HT-29 (cell line): ENCODE results near the gene PGRMC2. TPM values are rescaled to one million over a fixed set of nuclear protein-coding genes. Genes with fewer than 3 reads are reported as not detected.
"Not testable (repeated sequence)": the region's sequence is repeated elsewhere in the genome, so short reads cannot be mapped to it uniquely, and the experiment has no call there.

ENCODE experiments used
- DNase-seq: peaks from one replicate; pipeline ENCODE4 v3.0.0-alpha.2; 2015; ENCODE audit warnings: low spot score
- total RNA-seq: library from RNA; depleted of rRNA; stranded (reverse); fragments of >200 nt; shearing (Covaris generic); gene quantifications from 2 replicates; pipeline ENCODE4 v1.2.3, GENCODE V29; 2014

Gene PGRMC2
- total RNA-seq, 1 experiment from 2014 or later, result 9.6 TPM

DNA sequence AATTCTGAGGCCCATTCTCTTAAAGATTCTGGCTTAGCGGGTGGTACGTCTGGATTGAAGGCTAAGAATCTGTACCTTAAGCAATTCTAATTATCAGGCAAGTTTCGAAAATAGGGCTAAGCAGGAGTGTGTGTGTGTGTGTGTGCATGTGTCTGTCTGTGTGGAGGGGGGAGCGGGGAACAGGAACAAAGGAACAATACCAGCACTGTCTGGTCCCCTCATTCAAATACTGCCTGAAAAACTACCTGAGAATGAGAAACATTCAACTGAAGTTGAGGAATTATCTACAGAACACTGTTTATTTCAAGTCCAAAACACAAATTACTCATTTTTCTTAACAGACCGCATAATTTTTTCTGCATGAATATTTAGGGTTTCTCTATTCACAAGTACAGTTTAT, 18.6 kb downstream of the PGRMC2 start:
- DNase-seq, result no peak

DNA sequence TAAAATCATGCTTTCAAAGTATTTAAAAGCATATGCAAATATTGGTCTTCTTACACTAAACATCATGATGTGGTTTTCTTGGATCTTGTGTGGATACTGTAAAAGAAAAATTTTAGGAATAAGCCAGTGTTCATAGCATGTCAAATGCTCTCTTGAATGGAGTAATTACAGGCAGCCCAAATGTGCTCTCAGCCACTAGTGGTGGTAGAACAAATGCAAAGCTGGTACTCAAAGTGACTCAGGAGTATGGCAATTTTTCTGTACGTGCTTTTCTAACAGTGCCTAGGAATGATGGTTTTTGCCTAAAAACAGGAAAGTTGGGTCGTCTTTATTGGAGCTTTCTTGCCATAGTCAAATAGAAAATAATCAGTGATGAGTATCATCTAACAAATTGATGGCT, 19.9 kb downstream of the PGRMC2 start:
- no peak for DNase-seq

DNA sequence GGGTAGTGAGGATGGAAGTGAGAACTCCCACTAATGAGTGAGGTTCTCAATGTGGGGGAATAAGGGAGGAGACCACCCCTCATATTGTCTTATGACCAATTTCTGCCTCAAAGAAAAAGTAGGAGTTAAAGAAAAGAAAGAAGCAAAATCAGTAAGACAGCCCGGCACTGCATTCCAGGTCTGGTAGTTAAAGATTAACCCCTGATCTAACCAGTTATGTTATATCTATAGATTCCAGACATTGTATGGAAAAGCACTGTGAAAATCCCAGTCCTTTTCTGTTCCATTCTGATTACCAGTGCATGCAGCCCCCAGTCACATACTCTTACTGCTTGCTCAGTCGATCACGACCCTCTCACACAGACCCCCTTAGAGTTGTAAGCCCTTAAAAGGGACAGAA, 20.4 kb downstream of the PGRMC2 start:
- peak; percentile 57 for DNase-seq

DNA sequence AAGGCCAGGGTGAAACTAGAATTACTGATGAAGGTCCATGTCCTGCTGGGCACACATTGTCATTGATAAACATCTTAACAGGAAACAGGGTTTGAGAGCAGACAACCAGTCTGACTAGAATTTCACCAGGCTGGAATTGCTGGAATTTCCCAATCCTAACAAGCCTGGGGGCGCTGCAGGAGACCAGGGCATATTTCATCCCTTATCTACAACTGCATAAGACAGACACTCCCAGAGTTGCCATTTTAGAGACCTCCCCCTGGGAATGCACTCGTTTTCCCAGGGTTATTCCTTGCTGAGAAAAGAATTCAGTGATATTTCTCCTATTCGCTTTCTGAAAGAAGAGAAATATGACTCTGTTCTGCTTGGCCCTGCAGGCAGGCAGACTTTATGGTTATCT, 22.1 kb downstream of the PGRMC2 start:
- not testable (repeated sequence) for DNase-seq

DNA sequence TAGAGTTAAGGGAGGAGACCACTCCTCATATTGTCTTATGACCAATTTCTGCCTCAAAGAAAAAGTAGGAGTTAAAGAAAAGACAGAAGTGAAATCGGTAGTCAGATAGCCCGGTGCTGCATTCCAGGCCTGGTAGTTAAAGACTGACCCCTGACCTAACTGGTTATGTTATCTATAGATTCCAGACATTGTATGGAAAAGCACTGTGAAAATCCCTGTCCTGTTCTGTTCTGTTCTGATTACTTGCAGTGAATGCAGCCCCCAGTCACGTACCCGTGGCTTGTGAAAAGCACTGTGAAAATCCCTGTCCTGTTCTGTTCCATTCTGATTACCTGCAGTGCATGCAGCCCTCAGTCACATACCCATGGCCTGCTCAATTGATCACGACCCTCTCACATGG, 27.7 kb downstream of the PGRMC2 start:
- not testable (repeated sequence) for DNase-seq

DNA sequence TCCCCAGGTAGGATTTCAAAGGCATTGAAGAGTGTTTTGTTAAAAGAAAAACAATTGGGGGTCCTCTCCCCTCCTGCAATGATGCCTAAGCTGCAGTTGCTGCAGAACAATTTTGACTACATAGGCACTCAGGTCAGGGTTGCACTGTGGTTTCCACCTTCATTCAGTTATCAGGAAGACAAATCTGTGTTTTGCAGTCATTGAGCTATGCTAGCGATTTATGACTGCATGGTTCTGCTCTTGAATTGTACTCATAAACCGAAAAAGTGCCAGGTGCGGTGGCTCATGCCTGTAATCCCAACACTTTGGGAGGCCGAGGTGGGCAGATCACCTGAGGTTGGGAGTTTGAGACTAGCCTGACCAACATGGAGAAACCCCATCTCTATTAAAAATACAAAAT, 29.4 kb downstream of the PGRMC2 start:
- not testable (repeated sequence) for DNase-seq

DNA sequence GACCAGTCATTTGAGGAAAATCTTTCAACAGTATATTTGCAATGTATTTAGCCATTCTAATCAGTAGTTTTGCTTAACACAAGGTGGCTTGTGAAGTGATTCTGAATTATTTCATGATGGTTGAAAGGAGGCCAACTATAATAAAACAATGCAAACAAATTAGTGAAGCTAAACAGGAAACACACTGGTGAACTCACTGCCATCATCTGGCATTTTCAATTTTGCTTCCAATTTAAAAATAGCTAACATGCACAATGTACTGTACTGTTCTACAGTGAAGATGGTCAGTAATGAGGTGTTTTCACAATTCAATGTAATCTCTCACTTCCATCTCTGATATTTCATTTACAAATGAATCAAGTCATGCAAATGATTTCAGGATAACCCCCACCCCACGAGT, 31.1 kb downstream of the PGRMC2 start:
- DNase-seq, result no peak

DNA sequence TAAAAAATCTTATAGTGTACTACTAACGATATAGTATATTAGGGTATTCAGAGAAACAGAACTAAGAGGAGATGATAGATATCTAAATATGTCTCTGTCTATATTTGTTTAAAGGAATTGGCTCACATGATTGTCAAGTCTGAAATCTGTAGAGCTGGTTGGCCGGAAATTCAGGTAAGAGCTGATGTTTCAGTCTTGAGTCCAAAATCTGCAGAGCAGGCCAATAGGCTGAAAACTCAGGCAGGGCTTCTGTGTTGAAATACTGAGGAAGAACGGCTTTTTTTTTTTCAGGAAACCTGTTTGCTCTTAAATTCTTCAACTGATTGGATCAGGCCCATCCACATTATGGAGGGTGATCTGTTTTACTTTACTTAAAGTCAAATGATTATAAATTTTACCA, 31.7 kb downstream of the PGRMC2 start:
- no peak for DNase-seq

DNA sequence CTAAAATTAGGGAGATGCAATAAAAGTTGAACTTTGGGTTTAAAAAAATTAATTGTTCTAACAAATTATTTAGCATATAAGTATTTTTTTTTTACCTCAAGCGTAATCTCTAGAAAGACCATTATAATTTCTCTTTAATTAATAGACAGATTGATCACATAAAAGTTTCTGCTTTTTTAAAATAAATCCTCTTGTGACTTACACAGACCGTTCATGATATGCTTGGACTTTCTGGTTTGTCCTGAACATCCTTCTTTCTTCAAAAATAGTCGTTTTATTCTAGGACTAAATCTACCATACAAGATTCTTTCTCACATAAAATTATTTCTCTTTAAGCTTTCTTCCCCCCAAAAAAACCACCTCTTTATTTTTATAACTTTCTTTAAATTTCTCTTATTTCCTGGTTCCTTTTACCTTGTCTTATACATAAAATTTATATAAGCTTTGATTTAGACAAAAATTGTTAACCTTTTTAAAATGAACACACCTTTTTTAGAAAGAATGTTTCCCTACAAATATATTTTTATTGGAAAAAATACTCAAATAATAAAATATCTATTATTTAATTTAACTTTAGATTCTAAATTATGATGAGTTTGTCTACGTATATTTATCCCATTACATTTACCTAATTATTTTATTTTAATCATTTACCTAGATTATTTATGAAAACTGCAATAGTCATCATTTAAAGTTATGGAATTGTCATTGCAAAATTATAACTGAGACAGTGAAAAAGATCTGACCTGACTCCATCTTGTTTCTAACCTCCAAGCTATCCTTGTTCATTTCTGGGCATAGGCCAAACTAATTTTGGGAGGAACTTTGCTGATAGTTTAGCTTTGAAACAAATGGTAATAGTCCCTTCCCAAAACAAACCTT, 37.6 kb downstream of the PGRMC2 start:
- DNase-seq, result no peak

DNA sequence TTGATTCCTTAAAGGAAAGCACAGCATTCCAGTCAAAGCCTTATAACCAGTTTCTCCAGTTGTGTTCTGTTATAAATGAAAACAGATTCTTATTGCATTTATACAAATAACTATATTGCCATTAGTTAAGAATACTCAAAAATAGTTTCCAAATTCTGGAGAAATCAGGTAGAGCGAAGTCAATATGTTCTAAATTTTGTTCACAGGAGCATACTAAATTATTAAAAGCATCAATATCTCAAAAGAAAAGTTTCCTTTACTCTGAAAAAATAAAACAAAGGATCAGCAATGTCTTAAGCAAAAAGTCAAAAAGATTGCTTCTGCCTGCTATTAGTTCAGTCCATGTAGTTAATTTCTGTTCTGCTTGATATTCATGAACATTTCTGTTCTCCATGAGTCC, 39.7 kb downstream of the PGRMC2 start:
- no peak for DNase-seq

DNA sequence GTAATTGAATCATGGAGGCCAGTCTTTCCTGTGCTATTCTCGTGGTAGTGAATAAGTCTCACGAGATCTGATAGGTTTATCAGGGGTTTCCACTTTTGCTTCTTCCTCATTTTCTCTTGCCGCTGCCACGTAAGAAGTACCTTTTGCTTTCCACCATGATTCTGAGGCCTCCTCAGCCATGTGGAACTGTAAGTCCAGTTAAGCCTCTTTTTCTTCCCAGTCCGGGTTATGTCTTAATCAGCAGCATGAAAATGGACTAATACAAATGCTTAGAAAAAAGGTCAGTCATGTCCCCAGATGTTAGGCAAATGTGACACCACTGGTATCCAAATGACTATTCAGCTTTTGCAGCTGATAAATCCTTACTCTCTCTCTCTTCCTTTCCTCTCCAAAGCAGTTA, 42.2 kb downstream of the PGRMC2 start:
- not testable (repeated sequence) for DNase-seq

DNA sequence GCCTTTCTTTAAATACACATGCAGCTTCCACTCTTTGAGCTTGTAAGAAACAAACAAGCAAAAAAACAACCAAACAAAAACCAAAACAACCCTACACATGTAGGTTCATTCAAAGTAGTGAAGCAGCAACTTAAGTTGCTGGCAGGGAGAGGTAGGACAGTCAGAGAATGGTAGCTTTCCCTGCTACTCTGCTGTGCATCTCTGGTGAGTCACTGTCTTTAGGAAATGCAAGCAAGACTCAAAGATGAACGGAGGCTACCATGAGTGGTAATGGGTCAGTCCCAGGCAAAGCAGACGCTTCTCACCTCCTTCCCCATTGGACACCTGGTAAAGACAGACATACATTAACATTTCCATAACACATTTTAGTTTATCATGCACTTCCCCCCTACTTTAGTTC, 43.2 kb downstream of the PGRMC2 start:
- no peak for DNase-seq

DNA sequence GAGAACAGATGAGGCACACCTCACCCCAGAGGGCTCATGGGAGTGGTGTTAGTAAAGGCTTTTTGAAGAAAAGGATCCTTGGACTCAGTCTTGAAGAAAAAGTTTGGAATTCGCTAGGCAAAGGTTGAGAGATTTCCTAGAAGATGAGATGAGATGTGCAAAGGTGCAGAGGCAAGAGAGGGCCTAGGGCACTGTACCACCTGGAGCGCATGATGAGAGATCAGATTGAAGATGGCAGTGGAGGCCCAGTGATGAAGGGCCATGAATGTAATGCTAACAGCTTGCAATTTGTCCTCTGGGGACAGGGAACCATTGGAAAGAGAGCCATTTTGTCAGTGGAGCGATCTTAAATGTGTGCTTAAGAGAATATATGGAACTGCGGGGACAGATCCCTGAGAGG, 45.0 kb downstream of the PGRMC2 start:
- no peak for DNase-seq

DNA sequence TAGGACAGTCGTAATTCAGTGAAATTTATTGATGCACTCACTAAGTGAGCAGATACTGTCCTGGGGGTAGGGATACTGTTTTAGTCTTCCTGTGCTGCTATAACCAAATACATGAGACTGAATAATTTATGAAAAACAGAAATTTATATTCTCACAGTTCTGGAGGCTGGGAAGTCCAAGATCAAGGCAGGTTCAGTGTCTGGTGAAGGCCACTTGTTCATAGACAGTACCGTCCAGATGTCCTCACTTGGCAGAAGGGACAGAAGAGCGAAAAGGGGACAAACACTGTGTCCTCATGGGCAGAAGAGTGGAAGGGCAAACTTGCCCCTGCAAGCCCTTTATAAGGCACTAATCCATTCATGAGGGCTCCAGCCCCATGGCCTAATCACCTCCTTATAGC, 45.6 kb downstream of the PGRMC2 start:
- DNase-seq, result no peak

DNA sequence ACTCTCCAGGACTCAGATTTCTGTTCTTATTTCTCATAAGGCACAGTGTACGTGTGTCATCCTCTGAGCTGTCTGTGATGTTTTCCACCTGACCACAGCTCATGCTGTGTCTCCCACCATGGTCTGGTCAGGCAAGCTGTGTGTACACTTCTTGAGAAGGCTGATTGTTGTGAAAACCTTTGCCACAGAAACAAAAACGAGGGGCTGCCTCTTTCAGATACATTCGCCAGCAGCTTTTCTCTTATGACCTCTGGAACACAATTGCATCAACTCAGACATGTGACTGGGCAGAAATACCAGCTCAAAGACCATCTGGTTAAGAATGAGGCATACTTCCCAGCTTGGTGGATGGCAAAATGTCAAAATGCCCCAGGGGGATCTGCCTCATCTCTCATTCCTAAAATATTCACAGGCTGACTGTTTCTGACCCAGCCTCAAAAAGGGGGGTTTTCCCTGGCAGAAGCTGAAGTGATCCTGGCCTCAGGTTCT, 46.1 kb downstream of the PGRMC2 start:
- DNase-seq, result no peak

DNA sequence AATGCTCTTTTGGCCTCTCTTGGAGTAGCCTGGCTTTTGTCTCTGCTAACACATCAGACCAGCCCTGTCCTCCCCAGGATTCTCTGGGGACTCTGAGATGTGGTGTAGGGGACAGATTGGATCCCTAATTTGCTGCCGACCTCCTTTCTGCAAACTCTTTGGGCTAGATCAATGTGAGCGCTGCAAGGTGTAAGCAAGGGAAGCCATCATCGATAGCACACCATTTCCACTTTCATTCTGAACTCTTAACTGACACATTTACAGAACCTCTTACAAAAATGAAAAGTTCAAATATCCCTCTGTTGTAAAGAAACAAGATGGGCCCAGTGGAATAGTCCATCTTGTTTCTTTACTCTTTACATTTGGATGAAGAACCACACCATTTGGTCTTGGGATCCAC, 46.6 kb downstream of the PGRMC2 start:
- DNase-seq, result no peak

DNA sequence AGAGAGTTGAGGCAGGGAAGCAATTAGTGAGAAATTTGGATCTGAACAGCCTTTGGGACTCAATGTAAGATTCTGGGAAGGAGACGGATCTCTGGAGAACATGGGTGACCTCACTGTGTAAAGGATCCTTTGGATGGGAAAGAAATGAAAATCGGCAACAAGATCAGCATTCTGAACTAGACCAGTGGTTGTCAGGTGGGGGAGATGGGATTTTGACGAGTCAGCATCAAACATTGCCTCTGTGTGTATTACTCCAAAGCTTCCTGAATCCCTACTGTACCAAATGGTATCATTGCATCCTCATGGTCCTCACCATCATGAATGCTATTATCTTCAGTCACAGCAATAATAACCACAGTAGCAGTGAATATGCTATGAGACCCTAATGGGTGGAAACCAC, 52.8 kb downstream of the PGRMC2 start:
- DNase-seq, result no peak

DNA sequence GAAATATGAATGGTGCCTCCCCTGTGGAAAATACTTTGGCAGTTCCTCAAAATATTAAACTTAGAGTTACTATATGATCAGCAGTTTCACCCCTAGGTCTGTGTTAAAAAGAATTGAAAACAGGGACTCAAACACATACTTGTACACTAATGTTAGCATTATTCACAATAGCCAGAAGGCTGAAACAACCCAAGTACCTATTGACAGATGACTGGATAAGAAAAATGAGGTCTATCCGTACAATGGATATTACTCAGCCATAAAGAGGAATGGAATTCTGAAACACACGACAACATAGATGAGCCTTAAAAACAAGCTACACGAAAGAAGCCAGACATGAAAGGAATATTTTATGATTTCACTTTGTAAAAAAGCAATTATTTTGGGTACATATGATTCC, 54.9 kb downstream of the PGRMC2 start:
- no peak for DNase-seq

DNA sequence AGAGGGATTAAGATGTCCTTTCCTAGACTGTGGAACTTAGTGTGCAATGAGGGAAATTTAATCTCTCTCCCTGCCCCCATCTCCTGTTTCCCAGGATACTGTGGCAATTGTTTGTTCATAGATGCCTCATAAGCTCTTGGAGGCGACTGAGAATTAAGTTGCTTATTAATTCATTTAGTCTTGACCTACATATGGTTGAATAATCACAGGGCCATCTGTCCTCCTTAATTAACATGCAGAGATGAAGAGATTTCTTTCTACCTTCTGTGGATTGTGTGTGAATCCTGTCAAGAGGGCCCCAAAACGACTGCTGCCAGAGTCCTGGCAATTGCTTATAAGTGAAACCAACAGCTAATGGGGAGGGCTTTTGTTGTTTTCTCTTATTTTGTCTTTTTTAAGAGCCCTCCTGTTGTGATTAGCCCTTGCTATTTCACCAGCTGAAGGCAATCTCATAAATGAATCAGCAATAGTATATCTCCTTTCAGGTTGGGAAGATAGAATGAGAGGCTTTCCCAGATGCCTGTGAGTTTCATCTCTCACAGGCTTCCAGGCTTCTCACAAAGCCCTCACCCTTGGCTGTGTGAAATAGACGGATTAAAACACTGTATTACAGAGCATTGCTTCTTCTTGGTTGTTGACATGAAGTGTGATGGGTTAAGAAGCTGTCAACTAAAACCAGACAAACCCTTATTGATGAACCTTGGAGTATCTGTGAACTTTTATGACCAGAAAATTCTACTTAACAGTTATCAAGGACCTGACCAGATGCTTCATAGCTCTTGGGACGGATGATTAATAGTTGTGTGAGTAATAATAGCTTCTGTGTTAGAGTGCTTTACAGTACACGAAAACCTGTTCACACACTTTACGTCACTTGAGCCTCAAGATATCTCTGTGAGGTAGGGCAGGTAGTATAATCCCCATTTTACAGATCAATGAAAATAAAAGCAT, 58.5 kb downstream of the PGRMC2 start:
- DNase-seq, result no peak

DNA sequence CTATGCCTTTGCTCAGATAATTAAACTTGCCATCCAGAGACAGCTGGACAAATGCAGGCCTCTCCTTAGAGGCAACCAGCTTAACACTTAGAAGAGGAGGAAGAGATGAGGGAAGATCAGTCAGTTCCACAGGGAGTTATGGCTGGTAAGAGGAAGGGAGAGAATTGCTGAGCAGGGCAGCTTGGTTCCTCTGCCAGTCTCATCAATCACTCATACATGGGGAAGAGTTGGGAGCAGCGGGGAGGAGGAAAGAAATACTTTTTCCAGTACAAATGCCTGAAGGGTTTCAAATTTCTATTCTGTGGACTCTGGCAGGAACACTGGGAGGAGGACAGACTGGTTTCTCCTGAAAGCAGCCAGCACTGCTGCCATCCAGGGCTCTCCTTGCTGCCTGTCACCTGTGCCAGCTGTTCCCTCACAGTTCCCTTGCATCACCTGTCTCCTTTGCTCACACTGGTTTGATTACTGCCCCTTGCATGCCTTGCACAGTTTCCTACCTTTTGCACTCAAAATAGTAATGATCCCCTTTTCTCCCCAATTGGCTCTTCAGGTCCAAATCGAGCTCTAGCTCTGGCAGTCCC, 59.5 kb downstream of the PGRMC2 start:
- peak; percentile 16 for DNase-seq

DNA sequence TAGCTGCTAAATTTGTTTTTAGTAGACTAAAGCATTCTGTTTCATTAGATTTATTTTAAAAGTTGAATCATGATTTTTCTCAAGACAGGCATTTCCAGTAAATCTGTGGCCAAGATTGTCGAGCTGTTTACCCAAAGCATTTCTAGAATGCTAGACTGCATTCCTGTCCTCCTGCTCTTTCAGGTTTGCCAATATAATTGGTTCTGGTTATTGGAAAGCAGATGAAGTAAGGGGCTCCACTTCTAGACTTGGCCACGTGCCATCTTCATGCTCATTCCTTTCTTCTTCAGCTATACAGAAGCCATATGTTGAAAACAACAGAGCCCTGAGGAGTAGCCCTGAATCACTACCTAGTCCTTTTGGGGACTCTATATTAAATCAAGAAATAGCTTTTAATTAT, 62.5 kb downstream of the PGRMC2 start:
- DNase-seq, result no peak

DNA sequence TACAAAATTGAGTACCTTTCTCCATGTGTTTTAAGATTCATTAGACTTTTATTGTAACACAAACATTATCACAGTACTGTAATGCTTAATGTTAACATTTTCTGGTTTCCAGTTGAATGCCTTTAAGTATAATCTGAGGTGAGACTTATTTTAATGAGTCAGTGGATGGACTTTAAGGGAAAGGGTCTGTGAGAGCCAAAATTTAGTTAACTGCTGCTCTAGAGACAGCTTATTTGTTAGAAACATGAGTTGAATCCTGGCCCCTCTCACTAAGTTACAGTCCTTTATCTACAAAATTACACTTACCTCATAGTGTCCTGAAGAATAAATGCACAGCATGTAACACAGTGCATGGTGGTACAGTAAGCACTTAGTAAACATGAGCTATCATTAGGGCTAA, 66.0 kb downstream of the PGRMC2 start:
- DNase-seq, result no peak
